NOMO-1 treated with dmso at 0.1 percent for 144 hours (cell line): ENCODE measurements around the gene MYO7B.

Experiments used
- DNase-seq: peaks from one replicate; lab custom pipeline; 2025; ENCODE audit not compliant: unreplicated experiment; lab: John Stamatoyannopoulos, UW

The MYO7B gene

GRCh38 chr2:127634626-127635379, 99.3 kb downstream of the MYO7B start:
- DNase-seq: no peak

DNA sequence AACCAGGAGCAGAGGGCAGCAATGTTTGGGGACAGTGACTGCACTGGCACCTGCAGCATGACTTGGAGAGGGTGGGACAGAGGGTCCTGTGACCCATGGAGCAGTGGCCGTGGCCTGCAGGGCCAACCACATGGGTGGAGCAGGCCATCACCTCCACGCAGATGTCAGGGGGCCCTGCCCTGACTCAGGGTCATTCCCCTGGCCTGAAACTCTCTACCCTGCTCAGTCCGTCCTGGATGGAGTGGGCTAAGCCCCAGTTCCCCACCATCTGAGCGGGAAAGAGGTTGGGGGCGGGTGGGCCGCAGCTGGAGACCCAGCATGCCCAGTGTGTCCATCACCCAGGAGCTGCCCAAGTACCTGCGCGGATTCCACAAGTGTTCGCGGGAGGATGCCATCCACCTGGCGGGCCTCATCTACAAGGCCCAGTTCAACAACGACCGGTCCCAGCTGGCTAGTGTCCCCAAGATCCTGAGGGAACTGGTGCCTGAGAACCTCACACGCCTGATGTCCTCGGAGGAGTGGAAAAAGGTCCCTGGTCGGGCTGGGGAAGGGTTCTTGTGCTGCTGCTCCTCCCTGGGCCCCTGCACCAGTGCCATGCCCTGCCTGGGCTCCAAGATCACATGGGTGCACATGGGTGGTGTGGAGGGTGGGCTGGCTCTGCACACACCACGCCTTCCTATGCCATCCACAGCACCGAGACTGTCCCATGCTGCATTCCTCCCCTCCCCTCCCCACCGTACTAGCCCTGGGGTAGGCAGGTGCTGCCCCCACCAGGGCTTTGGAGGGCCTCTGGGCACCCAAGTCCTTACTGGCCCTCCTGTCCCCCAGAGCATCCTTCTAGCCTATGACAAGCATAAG, 100.1 kb downstream of the MYO7B start:
- DNase-seq: no peak

GRCh38 chr2:127636248-127637235, 101.1 kb downstream of the MYO7B start:
- DNase-seq: no peak

DNA sequence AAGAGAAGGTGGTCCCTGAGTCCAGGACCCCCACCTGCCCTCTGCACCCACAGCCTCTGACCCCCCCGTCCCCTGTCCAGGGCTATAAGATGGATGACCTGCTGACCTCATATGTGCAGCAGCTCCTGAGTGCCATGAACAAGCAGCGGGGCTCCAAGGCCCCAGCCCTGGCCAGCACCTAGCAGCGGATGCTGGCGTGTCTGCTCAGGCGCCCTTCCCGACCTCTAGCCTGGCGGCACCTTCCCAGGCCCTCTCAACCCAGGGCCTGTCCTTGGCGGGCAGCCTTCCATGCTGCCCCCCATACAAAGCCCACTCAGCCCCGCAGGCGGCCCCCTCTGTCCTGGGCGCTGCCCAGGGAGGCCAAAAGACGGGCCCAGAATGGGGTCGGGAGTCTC, 101.8 kb downstream of the MYO7B start:
- DNase-seq: no peak

- no peak for DNase-seq
Observed at GRCh38 chr2:127637725-127638252, 102.3 kb downstream of the MYO7B start.

- DNase-seq: no peak
Observed at GRCh38 chr2:127638361-127639110, 103.1 kb downstream of the MYO7B start.

DNA sequence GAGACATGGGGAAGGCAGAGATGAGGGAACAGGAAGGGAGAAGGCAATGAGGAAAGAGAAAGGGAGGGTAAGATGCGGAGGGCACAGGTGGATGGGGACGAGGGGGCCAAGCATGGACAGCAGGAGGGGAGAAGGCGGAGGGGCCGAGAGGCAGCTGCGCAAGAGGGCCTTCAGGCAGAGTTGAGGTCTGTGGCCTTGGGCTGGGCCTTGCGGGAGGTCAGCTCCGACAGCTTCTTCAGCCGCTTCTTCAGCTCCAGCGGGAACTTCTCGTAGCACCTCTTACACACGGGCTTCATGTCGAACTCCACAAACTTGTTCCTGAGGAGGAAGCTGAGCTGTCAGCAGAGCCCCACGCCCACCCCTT, 103.6 kb downstream of the MYO7B start:
- no peak for DNase-seq

- no peak for DNase-seq
Observed at GRCh38 chr2:127640082-127641072, 104.9 kb downstream of the MYO7B start.

DNA sequence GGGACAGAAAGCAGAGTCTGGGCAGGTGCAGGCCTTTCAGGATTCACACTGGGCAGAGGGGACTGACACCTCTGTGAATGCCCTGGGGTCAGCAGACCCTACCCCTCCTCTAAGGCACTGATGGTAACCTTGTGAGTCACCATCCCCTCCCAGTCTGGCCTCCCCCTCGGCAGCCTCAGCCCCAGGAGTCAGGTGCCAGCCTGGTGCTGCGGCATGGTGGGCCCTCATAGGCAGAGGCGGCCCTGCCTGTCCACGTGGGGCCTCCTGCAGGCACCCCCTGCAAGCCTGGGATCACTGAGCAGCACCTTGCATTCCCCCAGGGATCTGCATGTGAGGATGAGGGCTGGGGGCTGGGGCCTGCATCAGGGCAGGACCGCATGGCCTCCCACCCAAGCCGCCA, 105.7 kb downstream of the MYO7B start:
- DNase-seq: no peak

- DNase-seq: no peak
Observed at GRCh38 chr2:127641846-127642507, 106.5 kb downstream of the MYO7B start.

GRCh38 chr2:127642706-127643438, 107.4 kb downstream of the MYO7B start:
- DNase-seq: no peak

- no peak for DNase-seq
Observed at GRCh38 chr2:127643439-127644065, 108.1 kb downstream of the MYO7B start.

GRCh38 chr2:127644066-127645025, 108.9 kb downstream of the MYO7B start:
- DNase-seq: no peak

GRCh38 chr2:127645026-127645394, 109.5 kb downstream of the MYO7B start:
- DNase-seq: no peak

DNA sequence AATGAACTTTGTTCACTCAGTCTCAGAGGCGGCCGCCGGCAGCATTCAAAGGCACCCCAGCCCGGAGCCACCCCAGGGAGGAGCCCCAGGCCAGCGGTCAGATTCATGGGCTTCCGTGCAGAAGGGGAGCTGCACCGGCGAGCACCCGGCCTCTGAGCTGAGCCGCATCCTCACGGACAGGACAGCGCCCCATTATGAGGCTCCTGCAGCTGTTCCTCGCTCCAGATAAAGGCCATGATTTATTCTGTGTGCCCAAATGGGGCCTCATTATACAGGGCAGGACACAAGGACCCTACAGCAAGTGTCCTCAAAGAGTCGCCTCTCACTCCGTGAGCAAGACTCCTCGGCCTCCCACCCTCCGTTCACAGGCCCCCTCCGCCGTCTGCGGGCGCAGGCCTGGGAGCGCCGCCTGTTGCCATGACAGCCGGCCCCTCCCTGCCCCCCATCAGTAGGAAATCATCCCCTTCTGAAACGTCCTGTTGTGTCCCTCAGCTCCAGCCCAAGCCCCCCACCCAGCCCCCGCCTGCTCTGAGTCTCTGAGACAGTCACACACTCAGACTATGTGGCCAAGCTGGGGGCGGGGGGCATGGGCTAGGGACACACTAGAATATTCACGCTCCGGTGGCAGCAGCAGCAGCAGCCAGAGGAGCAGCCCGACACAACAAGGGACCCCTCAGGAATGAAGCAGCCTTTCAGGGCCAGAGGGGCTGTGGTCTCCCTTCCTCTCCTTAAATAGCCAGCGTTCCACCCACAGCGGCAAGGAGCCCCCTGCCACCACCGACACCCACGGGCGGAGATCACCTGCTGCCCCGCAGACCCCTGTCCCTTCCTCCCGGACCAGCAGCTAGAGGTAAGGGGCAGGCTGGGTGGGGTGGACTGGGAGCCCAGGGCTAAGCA, 110.2 kb downstream of the MYO7B start, which contains the start of gene GPR17:
Gene GPR17, plus strand, starts transcription at position 759 of the 897 bp plus-strand sequence. CDS start 4,583 bp downstream, outside the sequence.
- no peak for DNase-seq
